Esophagus squamous epithelium (tissue), 4 donors: ENCODE results near the gene GAD2.

Experiments
- POLR2A ChIP-seq, 4 donors: fragments of 450-650 bp; IDR thresholded peaks; one replicate each; pipeline ENCODE4 v1.6.1; 2017; ENCODE audit warnings: antibody characterized with exemption in 4 of 4, mild to moderate bottlenecking in 4 of 4, moderate library complexity in 3 of 4
- TF ChIP-seq, protein P1 (sequence below), 6 experiments: fragments of 450-650 bp in 4 of 6; fragments of 200-600 bp in 2 of 6; sonication (generic) in 2 of 6; IDR thresholded peaks; one replicate each; pipeline ENCODE4 v1.5.1; 2016 to 2019; ENCODE audit warnings: antibody characterized with exemption in 6 of 6, mild to moderate bottlenecking in 4 of 6, moderate library complexity in 4 of 6

DNA sequence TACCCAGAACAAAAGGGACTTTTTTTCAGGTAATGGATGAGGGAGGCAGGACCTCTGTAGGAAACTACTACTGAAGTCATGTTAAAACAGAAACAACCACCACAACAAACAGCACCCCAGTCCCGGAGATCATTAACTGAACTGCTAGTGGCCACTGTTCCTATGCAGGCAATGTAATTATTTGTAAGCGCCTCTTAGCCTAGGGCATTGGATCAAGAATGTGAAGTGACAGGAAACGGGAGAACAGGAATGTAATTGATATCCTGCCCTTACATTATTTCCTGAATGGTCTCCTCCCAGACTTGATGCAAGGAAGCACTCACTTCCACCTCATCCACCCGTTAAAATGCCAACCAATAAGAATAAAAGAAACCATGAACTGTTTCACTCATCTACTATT is 16.7 kb upstream of the GAD2 start:
- TF ChIP-seq, protein P1, sequence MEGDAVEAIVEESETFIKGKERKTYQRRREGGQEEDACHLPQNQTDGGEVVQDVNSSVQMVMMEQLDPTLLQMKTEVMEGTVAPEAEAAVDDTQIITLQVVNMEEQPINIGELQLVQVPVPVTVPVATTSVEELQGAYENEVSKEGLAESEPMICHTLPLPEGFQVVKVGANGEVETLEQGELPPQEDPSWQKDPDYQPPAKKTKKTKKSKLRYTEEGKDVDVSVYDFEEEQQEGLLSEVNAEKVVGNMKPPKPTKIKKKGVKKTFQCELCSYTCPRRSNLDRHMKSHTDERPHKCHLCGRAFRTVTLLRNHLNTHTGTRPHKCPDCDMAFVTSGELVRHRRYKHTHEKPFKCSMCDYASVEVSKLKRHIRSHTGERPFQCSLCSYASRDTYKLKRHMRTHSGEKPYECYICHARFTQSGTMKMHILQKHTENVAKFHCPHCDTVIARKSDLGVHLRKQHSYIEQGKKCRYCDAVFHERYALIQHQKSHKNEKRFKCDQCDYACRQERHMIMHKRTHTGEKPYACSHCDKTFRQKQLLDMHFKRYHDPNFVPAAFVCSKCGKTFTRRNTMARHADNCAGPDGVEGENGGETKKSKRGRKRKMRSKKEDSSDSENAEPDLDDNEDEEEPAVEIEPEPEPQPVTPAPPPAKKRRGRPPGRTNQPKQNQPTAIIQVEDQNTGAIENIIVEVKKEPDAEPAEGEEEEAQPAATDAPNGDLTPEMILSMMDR (IDR thresholded peaks at IDR 0.05) = no peak
- TF ChIP-seq POLR2A (IDR thresholded peaks at IDR 0.05) = no peak
